Stimulated activated CD8-positive, alpha-beta memory T cell treated with anti-CD3 and anti-CD28 coated beads, Interleukin-7, amount 100 ng/mL, for 48 hours (primary cell): ENCODE results near the gene TBC1D14.

Source experiments
- DNase-seq, 2 donors: peaks; one replicate each; pipeline ENCODE4 v3.0.0-alpha.2; 2020; ENCODE audit warnings: low read depth in 1 of 2; ENCODE audit errors: extremely low read depth in 1 of 2

TBC1D14 gene, protein sequence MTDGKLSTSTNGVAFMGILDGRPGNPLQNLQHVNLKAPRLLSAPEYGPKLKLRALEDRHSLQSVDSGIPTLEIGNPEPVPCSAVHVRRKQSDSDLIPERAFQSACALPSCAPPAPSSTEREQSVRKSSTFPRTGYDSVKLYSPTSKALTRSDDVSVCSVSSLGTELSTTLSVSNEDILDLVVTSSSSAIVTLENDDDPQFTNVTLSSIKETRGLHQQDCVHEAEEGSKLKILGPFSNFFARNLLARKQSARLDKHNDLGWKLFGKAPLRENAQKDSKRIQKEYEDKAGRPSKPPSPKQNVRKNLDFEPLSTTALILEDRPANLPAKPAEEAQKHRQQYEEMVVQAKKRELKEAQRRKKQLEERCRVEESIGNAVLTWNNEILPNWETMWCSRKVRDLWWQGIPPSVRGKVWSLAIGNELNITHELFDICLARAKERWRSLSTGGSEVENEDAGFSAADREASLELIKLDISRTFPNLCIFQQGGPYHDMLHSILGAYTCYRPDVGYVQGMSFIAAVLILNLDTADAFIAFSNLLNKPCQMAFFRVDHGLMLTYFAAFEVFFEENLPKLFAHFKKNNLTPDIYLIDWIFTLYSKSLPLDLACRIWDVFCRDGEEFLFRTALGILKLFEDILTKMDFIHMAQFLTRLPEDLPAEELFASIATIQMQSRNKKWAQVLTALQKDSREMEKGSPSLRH

DNA sequence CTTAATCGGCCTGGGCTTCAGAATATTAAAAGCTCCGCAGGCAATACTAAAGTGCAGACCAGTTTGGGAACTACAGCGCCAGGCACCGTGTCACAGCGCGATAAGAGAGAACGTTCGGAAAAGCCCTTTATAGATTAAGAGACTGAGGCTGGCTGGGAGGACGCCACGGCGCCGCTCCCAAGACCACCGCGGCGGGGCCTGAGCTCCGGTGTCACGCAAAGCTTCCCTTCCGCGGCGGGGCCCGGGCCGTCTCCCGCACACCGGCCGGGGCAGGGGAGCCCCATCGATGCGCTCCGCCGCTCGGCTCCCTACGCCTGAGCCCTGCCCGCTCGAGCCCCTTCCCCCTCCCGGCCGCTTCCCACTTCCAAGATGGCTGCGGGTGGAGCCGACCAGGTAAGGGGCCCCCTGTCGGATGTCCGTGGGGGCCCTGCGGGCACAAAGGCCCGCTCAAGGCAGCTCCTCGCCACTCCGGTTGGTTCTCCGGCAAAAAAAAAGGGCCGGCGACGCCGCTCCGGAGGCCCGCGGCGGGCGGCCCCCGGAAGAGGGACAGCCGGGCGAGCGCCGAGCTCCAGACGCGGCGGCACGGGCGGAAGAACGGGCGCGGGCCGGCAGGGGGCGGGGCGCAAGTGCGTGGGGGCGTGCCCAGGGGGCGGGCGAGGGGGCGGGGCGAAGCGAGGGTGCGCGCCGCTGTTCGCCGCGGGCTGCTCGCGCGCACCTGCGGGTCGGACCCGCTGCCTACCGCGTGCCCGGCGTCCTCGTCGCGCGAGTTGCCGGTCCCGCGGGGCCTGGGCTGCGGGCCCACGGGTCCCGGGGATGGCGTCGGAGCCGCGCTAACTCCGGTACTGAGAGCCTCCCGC, at the start of gene TBC1D14:
Gene TBC1D14 (plus strand): TSS at position 714 of the 857 bp plus-strand sequence. CDS start 13,564 bp downstream, outside the sequence.
- peak; percentile 64 to 78 for DNase-seq

DNA sequence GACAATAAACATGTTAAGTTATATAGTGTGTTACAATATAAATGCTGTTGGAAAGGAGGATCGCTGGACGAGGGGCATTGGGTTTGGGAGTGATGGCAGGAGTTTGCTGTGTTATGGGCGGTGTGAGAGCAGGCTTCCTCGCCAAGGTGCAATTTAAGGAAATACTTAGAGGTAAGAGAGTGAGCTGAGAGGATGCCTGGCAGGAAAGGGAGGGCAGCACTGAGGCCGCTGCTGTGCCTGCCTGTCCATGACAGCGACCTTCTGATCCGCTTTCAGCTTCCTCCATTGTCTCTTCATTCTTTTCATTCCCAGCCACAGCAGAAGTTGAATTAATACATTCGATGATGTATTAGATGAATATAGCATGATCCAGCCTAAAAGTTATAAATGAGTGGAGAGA, 41.2 kb upstream of the TBC1D14 start:
- no peak for DNase-seq

DNA sequence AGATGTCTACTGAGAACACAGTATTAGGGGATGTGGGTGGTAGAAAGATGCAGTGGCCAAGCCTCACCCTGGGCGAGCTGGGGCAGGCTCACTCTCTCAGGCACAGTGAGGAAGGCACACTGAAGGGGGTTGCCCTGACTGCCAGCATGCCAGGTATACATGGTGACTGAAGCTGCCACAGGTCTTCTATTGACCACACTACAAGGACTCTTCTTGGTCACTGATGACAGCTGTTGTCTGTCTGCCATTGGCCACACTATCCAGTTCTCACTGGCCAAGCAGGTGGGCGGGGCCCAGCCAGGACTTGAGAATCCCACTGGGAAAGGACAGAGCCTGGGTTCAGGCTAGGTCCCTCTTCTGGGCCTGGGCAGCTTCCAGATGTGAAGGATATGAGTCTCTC, 39.7 kb upstream of the TBC1D14 start:
- DNase-seq, result no peak

DNA sequence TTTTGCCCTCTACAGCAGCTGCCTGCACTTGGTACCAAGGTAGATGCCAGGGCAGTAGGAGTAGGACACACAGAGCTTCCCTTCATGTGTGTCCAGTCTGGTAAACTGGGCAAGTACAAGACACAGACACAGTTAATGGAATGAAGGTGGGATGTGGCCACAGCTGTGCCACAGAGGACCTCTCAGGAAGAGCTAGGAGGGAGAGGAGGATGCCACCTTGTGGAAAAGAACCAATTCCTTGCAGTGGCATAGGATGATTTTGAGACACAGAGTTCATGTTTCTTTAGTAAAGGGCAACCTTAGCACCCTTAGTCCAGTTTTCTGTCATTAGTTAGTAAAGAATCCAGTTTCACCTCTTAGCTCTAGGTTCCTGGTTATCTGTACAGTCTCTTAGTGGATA, 36.3 kb upstream of the TBC1D14 start:
- DNase-seq, result no peak

DNA sequence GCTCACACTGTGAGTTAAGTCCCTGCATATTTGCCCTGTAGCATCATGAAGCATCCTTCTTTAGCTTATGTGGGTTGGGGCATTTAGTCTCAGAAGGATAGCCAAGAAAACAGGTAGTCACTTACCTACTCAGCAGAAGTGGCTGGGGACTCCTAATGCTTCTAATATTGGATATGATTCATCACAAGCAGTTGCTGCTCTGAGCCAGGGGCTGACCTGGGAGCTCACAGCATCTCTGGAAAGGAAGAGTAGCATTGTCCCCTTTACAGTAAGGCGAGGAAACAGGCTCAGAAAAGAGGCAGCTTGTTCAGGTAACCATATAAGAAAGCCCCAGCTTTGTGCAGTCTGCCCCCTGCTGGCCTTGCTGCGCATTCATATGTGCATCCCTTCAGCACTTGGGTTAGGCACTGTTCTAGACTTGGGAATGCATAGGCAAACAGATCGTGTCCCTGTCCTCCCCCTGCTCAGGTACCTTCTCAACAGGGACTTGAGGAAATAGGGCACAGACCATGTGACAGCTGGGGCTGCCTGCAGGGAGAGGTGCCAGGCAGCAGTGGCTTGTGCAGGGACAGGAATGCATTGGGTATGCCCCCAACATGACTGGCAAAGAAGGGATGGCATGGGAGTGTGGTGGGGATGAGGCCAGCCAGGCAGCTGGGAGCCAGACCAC, 35.7 kb upstream of the TBC1D14 start:
- peak; percentile 46 to 64 for DNase-seq

DNA sequence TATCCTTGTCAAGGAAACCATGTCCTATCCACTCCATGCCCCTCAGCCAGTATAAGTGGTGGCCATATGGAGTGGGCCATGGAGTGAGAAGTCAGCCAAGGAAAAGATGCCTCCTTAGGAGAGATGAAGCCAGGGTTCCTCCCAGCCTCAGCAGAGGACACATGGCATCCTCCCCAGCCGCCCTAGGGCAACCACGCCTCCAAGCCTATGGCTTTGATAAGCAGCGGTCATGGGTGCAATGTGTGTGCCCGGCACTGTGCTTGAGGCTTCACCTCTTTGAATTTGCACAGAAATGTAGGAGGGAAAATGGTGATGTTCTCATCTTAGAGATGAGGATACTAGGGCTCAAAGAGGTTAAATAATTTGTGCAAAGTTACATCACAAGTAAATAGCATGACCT, 34.6 kb upstream of the TBC1D14 start:
- DNase-seq, result no peak

DNA sequence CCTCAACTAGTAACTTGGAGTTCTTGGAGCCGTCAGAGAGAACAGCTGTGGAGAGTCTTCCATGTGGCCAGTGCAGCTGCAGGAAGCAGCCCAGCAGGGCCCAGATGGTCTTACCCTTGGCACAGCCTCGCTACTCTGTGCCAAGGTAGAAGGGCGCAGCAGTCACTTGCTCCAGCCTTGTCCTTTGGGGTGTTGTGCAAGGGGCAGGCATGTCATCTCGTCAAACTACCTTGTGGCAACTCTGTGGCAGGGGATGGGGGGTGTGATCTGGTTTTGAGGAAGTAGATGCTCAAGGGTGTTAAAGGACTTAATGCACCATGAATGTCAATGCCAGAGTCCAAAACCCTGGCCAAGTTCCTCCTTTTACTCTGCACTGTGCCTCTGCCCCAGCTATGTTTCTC, 34.2 kb upstream of the TBC1D14 start:
- no peak for DNase-seq

DNA sequence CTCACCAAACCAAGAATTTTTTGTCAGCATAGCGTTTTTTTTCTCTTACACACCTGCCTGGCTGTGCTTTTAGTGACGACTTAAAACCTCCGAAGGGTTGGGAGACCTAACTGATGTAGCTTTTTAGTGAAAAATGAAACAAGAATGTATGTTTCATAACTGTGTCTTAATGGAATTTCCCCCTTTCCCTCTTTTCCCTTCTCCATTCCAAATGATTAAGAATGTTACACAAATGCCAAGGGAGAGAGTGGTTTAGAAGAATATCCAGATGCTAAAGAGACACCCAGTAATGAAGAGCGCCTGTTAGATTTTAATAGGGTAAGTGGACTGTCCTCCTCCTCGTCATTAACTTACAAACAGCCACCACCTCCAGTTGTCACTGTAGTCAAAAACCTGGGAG, 33.2 kb upstream of the TBC1D14 start:
- DNase-seq, result no peak

DNA sequence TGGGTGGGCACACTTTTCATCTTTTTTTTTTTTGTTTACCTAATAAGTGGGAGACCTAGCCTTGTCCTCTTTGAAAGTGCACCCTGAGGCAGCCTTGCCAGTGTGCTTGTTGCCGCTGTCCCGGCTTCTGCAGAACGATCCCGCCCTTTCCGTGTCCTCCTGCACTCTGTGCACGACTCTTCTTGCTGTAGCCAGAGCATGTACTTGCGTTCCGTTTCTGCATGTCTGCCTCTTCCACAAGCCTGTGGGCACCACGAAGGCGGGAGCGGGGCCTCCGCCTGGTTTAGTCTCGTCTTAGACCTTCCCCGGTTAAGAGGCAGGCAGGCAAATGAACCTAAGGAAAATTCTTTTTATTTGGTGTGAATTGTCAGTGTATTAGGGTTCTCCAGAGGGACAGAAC, 32.6 kb upstream of the TBC1D14 start:
- no peak for DNase-seq

DNA sequence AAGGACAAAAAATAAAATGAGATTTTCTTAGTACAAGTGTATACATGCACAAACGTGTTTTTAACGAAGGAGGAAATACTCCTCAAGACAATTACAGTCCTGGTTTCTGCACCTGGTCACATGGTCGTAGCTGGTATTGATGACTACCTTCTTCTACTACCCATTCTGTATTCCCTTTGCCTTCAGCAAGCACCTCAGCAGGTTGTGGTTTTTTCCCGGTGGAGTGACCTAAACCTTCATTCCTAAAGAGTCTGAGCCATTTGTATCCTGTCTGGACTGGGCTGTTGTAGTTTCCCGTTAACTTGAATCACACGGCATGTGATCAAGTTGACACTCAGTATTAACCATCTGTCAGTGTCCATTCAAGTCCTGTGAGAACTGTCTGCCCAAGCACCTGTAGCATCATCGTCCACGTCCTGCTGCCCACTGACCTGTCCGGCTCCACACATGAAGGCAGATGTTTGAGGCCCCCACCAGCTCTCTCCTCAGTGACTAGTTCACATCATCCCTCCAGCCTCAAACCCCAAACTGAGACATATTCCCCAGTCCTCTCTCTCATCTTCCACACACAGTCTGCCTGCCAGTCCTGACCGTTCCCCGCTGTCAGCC, 31.1 kb upstream of the TBC1D14 start:
- DNase-seq, result no peak

DNA sequence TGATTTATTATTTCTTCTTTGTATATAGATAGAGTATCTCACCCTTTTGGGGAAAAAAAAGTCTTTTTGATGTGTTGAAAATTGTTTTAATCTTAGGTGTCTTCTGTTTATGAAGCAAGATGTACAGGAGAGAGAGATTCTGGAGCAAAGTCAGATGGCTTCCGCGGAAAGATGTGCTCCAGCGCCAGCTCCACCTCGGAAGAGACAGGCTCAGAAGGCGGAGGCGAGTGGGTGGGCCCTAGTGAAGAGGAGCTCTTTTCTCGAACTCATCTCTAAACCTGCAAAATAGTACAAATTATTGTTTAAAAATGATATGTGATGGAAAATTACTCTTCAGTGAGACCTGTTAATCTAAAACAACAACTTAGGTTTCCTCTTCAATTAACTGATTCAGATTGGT, 28.9 kb upstream of the TBC1D14 start:
- DNase-seq, result no peak

DNA sequence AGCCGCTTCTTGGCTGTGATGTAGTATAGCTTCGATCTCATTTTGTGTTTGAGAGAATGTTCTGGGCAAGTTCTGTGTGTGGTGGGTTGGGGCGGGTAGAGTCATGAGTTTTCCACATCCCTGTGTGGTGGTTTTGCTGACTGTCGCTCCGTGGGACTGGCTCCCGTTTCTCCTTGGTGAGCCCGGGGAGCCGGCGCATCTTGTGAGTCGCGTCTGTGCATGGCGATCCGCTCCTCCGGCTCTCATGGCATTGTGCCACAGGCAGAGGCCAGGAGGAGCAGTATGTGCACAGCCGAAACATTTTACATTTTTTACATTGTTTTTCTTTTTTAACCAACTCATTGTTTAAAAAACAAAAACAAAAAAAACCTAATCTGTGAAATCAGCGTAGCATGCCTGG, 27.7 kb upstream of the TBC1D14 start:
- DNase-seq, result no peak

DNA sequence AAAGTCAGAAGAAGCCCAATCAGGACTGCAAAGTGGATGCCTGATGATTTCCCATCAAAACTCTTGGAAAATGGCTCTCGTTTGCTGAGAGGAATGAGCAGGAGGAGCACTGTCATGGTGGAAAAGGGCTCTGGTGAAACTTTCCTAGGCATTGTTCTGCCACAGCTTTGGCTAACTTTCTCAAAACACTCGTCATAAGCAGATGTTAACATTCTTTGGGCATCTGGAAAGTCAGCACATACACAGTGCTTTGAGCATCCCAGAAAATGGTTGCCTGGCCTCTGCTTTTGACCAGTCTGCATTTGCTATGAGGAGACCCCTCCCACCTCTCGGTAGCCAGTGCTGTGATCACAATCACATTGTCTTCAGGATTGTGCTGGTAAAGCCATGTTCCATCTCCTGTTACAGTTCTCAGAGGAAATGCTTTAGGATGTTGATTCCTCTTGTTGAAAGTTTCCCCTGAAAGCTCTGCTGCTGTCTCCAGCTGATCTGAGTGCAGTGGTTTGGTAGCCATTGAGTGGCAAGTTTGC, 25.2 kb upstream of the TBC1D14 start:
- DNase-seq, result no peak

DNA sequence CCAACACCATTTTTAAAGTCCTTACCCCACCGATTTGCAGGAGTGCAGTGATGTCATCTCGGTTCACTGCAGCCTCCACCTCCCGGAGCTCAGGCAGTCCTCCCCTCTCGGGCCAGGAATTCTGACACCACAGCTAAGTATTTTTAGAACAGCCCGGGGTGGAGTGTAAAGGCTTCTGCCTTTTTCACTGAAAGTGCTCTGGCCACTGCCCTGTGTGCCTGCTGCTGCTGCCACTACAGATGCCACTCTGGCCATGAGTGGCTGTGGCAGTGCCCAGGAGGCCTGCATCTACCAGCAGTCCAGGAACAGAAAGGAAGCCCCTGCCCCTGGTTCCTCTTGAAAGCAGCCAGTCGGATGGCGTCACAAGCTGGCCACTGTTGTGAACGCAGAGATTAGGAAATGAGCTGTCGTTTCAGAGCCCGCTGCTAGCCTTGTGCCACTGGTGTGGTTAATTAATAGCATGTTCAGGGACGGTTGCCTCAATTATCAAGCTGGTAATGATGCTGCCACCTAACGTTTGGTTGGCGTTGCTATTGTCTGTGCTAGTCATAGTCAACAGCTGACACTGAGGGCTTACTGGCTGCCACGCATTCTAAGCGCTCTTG, 23.6 kb upstream of the TBC1D14 start:
- DNase-seq, result no peak

DNA sequence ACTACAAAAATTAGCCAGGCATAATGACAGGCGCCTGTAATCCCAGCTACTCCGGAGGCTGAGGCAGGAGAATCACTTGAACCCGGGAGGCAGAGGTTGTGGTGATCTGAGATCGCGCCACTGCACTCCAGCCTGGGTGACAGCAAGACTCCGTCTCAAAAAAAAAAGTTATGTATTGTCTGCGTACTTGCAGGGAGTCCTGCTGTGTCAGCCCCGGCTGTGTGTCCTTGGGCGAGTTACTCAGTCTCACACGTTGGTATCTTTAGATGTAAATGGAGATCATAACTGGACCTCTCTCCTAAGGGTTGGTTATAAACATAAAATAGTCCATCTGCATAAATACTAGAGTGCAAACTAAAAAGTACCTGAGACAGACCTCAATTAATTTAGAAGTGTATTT, 22.7 kb upstream of the TBC1D14 start:
- no peak for DNase-seq

DNA sequence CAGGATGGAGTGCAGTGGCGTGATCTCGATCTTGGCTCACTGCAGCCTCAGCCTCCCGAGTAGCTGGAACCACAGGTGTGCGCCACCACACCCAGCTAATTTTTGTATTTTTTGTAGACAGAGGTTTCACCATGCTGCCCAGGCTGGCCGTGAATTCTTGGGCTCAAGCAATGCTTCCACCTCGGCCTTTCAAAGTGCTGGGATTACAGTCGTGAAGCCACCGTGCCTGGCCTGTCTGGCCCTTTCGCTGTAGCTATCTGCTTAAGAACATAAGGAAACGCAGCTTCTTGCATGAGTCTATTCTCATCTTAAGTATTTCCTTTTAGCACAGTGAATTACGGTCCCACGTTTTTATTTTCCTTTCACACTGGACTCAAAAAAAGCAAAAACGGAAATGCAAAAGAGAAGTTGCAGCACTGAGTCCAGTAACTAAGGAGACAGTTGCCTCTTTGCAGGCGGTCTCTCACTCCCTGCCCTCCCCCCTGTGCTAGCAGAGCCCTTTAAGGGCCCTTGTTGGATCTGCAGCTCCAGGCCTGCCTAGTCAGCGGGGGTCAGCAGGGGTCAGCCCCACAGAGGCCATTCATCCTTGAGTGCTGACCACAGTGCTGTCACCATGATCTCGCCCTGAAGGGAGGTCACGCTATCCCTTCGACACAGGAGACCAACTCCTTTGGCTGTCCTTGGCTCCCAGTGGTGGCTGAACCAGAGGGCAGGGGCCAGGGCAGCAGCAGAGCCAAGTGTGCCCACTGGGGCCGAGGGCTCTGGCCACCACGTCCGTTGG, 21.8 kb upstream of the TBC1D14 start:
- no peak for DNase-seq

DNA sequence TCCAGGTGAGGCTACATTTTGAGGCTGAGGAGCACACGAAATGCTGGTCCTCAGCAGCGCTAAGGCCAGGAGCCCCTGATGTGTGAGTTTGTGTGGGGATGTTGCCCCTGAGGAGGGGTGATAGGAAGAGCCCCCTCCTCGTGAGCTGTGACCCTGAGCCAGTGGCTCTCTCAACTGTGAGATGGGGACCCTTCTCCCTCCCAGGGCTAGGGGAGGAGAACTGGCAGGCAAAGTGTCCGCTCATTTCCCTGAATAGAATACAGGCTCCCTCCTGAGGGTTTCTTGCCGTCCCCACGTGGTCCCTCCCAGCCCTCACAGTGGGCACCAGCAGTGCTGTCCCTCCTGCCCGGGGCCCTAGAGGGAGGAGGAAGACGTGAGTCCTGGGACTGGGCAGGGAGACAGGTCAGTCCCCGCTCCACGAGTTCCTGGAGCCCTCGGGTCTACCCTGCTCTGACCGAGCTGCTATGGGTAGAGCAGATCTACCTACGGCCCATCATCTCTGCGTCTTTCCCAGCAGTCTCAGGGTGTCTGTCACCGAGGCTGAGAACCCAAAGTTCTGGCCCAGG, 21.0 kb upstream of the TBC1D14 start:
- DNase-seq, result no peak

DNA sequence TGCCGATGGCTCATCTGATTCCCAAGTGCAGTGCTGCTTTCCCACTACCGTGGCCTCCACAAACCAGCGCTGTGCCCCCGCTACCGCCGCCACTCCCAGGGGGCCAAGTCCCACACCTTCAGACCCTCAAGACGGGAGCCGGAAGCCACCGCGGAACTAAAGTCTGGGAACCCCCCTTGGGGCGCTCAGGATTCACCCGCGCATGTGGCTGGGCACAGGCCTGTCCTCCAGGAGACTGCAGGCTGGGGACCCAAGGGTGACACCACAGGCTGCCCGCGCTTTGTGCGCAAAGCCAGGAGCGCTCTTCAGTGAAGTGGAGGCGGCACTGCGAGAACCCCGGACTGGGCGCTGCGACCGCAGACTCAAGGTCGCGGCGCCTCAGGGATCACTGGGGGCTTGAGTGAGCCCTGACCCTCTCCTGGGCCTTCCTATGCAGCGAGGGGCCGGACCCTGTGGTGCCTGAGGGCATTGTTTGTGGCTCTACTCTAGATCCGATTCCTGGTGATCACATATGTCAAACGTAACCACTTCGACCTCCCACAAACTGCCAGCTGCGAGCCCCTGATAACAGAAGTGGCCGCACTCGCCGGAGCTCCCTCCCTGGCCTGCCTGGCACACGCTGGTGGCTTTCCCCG, 20.4 kb upstream of the TBC1D14 start:
- DNase-seq, result no peak
